HepG2 (cell line): ENCODE results near the gene DYNC2I2. TPM values are rescaled to one million over a fixed set of nuclear protein-coding genes. Genes with fewer than 3 reads are reported as not detected.

Experiments used
- EED ChIP-seq: sonication (generic); formaldehyde crosslinking; IDR thresholded peaks from 2 replicates; pipeline ENCODE4 v1.5.0; 2020; ENCODE audit warnings: mild to moderate bottlenecking, missing genetic modification reagents
- FOSL1 ChIP-seq: sonication (generic); formaldehyde crosslinking; IDR thresholded peaks from 2 replicates; pipeline ENCODE4 v1.9.0; 2021; ENCODE audit warnings: missing genetic modification reagents, borderline replicate concordance
- HDAC1 ChIP-seq: sonication (generic); formaldehyde crosslinking; IDR thresholded peaks from 2 replicates; pipeline ENCODE4 v1.5.1; 2020; ENCODE audit warnings: mild to moderate bottlenecking, missing genetic modification reagents
- LBX2 ChIP-seq: sonication (generic); formaldehyde crosslinking; IDR thresholded peaks from 2 replicates; pipeline ENCODE4 v1.5.0; 2020; ENCODE audit warnings: missing genetic modification reagents, mild to moderate bottlenecking, borderline replicate concordance
- NBN ChIP-seq: fragments of 450-650 bp; conservative IDR thresholded peaks from 2 replicates; pipeline ENCODE4 v1.6.1; 2017
- NCOR1 ChIP-seq: fragments of 200-600 bp; sonication (generic); IDR thresholded peaks from 2 replicates; pipeline ENCODE4 v1.7.0; 2017; ENCODE audit warnings: antibody characterized with exemption, low read length, borderline replicate concordance
- NKX3-1 ChIP-seq: sonication (generic); formaldehyde crosslinking; IDR thresholded peaks from 2 replicates; pipeline ENCODE4 v1.5.0; 2020; ENCODE audit warnings: missing genetic modification reagents
- PRDM4 ChIP-seq: sonication (generic); formaldehyde crosslinking; IDR thresholded peaks from 2 replicates; pipeline ENCODE4 v1.9.0; 2021; ENCODE audit warnings: missing genetic modification reagents, borderline replicate concordance
- RBAK ChIP-seq: sonication (generic); formaldehyde crosslinking; IDR thresholded peaks from 2 replicates; pipeline ENCODE4 v1.5.1; 2020; ENCODE audit warnings: mild to moderate bottlenecking, missing genetic modification reagents
- REL ChIP-seq: sonication (generic); formaldehyde crosslinking; conservative IDR thresholded peaks from 2 replicates; pipeline ENCODE4 v1.8.0; 2022; ENCODE audit warnings: mild to moderate bottlenecking, missing genetic modification reagents, moderate library complexity
- RFXANK ChIP-seq: IDR thresholded peaks from 2 replicates; pipeline ENCODE4 v1.6.1; 2016
- SOX13 ChIP-seq, 3 experiments: fragments of 450-650 bp in 1 of 3; sonication (generic) in 1 of 3; formaldehyde crosslinking in 1 of 3; IDR thresholded peaks in 2 of 3; conservative IDR thresholded peaks in 1 of 3; 2 replicates each; pipeline versions ENCODE4 v1.5.0 to v1.6.1; 2016 to 2020; ENCODE audit warnings: antibody characterized with exemption in 1 of 3, mild to moderate bottlenecking in 1 of 3, missing compliant biosample characterization in 1 of 3, missing genetic modification reagents in 1 of 3, moderate library complexity in 1 of 3
- SP4 ChIP-seq: sonication (generic); formaldehyde crosslinking; IDR thresholded peaks from 2 replicates; pipeline ENCODE4 v1.8.1; 2023; ENCODE audit warnings: mild to moderate bottlenecking, missing genetic modification reagents
- ZMYM2 ChIP-seq: sonication (generic); formaldehyde crosslinking; IDR thresholded peaks from 2 replicates; pipeline ENCODE4 v1.8.0; 2022; ENCODE audit warnings: mild to moderate bottlenecking, missing genetic modification reagents
- ZNF253 ChIP-seq: sonication (generic); formaldehyde crosslinking; IDR thresholded peaks from 2 replicates; pipeline ENCODE4 v1.8.0; 2022; ENCODE audit warnings: mild to moderate bottlenecking, missing genetic modification reagents, borderline replicate concordance
- ZNF274 ChIP-seq: sonication (generic); formaldehyde crosslinking; IDR thresholded peaks from 2 replicates; pipeline ENCODE4 v1.5.1; 2020; ENCODE audit warnings: mild to moderate bottlenecking, missing genetic modification reagents
- ZNF362 ChIP-seq: sonication (generic); formaldehyde crosslinking; IDR thresholded peaks from 2 replicates; pipeline ENCODE4 v1.4.0; 2020; ENCODE audit warnings: missing genetic modification reagents, mild to moderate bottlenecking, borderline replicate concordance
- ZNF841 ChIP-seq: sonication (generic); formaldehyde crosslinking; IDR thresholded peaks from 2 replicates; pipeline ENCODE4 v1.8.1; 2023; ENCODE audit warnings: missing genetic modification reagents, borderline replicate concordance
- polyA plus RNA-seq, 8 experiments: library from polyadenylated mRNA; depleted of rRNA in 3 of 8; stranded (reverse) in 7 of 8; unstranded in 1 of 8; fragments of >200 nt; fragmentation: Illumina TruSeq in 4 of 8; extraction: Trizol in 4 of 8; gene quantifications; 2 replicates each; pipeline versions ENCODE4 v1.2.1 to v1.2.3, GENCODE V29; 2011 to 2016; ENCODE audit warnings: low read depth in 4 of 8, missing spikeins in 1 of 8, mixed read lengths in 1 of 8; ENCODE audit not compliant: insufficient read depth in 1 of 8
- total RNA-seq, 5 experiments: library from RNA; depleted of rRNA; stranded (reverse); fragments of >200 nt; fragmentation: Illumina TruSeq; extraction: Trizol; gene quantifications; 2 replicates each; pipeline ENCODE4 v1.2.3, GENCODE V29; 2016; ENCODE audit warnings: low read depth in 1 of 5
- TF ChIP-seq, protein P1 (sequence below): sonication (generic); formaldehyde crosslinking; IDR thresholded peaks from 2 replicates; pipeline ENCODE4 v1.4.0; 2020; ENCODE audit warnings: missing genetic modification reagents, borderline replicate concordance

The DYNC2I2 gene
- total and polyA plus RNA-seq, 2 of the 13 experiments (the other 11 are each of a cell fraction or from before 2014, with no cell fraction given), result 13.7 to 40.2 TPM

- TF ChIP-seq ZNF841 (CRISPR knock-in tag) (0 out of 2 replicates have a peak, but pooled peaks have one; percentile 70), NKX3-1 (CRISPR knock-in tag) (peak; percentile 61; the same call in 1 of the 2 replicates), RBAK (CRISPR knock-in tag) (no peak), NBN (no peak), LBX2 (CRISPR knock-in tag) (no peak), FOSL1 (no peak), HDAC1 (CRISPR knock-in tag) (peak; percentile 96), NCOR1 (no peak), SP4 (peak; percentile 91), ZMYM2 (CRISPR knock-in tag) (no peak), REL (CRISPR knock-in tag) (0 out of 2 replicates have a peak, but pooled peaks have one; percentile 84), ZNF362 (CRISPR knock-in tag) (peak; percentile 54; the same call in 1 of the 2 replicates), SOX13 (IDR thresholded peaks at IDR 0.05) (no peak), SOX13 (CRISPR knock-in tag; conservative IDR thresholded peaks at IDR 0.05 in 1 of 2, IDR thresholded peaks at IDR 0.05 in 1 of 2) (no peak), EED (CRISPR knock-in tag) (no peak), ZNF274 (CRISPR knock-in tag) (peak; percentile 32), RFXANK (CRISPR knock-in tag) (no peak), ZNF253 (CRISPR knock-in tag) (no peak), PRDM4 (CRISPR knock-in tag) (no peak)
- TF ChIP-seq, protein P1, sequence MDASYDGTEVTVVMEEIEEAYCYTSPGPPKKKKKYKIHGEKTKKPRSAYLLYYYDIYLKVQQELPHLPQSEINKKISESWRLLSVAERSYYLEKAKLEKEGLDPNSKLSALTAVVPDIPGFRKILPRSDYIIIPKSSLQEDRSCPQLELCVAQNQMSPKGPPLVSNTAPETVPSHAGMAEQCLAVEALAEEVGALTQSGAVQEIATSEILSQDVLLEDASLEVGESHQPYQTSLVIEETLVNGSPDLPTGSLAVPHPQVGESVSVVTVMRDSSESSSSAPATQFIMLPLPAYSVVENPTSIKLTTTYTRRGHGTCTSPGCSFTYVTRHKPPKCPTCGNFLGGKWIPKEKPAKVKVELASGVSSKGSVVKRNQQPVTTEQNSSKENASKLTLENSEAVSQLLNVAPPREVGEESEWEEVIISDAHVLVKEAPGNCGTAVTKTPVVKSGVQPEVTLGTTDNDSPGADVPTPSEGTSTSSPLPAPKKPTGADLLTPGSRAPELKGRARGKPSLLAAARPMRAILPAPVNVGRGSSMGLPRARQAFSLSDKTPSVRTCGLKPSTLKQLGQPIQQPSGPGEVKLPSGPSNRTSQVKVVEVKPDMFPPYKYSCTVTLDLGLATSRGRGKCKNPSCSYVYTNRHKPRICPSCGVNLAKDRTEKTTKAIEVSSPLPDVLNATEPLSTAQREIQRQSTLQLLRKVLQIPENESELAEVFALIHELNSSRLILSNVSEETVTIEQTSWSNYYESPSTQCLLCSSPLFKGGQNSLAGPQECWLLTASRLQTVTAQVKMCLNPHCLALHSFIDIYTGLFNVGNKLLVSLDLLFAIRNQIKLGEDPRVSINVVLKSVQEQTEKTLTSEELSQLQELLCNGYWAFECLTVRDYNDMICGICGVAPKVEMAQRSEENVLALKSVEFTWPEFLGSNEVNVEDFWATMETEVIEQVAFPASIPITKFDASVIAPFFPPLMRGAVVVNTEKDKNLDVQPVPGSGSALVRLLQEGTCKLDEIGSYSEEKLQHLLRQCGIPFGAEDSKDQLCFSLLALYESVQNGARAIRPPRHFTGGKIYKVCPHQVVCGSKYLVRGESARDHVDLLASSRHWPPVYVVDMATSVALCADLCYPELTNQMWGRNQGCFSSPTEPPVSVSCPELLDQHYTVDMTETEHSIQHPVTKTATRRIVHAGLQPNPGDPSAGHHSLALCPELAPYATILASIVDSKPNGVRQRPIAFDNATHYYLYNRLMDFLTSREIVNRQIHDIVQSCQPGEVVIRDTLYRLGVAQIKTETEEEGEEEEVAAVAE (CRISPR knock-in tag), result peak; percentile 88
Observed at GRCh38 chr9:128656416-128657343, at the start of gene DYNC2I2 (continued).
